Measurements from ENCODE around the gene ENAM. TPM values are rescaled to one million over a fixed set of nuclear protein-coding genes. Genes with fewer than 3 reads are reported as not detected.

The ENAM gene
- total and polyA plus RNA-seq, 4 donors, result 0.19 TPM; not detected in 3

DNA sequence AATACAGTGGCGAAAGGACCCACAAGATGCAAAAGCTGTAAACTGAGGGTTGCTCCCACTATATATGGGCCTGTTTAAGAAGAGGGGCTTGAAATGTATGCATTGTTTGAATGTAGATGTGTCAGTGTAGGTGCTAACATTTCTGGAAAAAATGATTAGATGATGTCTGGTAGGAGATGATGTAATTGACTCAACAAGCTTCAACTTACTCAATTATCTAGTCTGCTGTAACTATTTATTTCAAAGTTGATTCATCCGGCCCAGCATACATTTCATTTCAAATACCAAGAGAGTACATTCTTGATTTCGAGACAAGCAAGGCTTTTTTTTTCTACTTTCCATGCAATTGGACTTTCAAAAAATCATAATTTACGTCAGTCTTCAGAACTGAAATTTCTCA lies 9.3 kb upstream of the ENAM start:
- WGBS, 2 donors, result 87 to 89% methylated on average over 4 of the region's 4 CpGs
- intact Hi-C loops (cut with DNase I), result no loop called here
- ATAC-seq (ENCODE audit: low FRiP score), result no peak

DNA sequence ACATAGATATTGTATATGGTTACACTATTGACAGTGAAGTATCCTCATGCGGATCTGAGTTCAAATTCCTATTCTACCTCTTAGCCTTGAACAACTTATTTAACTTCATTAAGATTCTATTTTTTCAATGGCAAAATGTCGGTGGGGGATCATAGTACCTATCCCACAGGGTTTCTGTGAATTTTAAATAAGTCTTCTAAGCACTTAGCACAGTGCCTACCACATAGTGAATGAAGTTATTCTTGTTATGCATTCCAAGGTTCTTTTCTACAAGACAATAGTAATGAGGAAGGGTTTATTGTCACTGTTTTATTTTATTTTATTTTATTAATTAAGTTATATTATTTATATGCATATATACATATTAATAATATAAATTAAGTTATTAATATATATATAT lies 8.8 kb upstream of the ENAM start:
- Histone ChIP-seq H3K9me3 (ENCODE audit: control insufficient read depth, low read length) (no peaks in the 10 kb centered on the region), H3K27ac (ENCODE audit: low read depth in 1 of 2, low read length in 2 of 2) (no peak overlapping the region), H3K4me3 (ENCODE audit: low read length in 2 of 2) (no peak overlapping the region), H3K27me3 (ENCODE audit: control insufficient read depth in 1 of 2, insufficient read depth in 2 of 2, low read length in 1 of 2) (no peaks in the 10 kb centered on the region), H3K36me3 (ENCODE audit: control insufficient read depth in 1 of 2, insufficient read depth in 2 of 2, low read length in 1 of 2) (no peaks in the 10 kb centered on the region), H3K4me1 (ENCODE audit: control insufficient read depth in 1 of 2, insufficient read depth in 2 of 2, low read length in 2 of 2) (no peaks in the 10 kb centered on the region)
- no peak for DNase-seq
- WGBS, 2 donors, result 93 to 96% methylated on average over 2 of the region's 2 CpGs
- intact Hi-C loops (cut with DNase I), result no loop called here
- no peak for ATAC-seq (ENCODE audit: low FRiP score)

More for the DNA sequence above, 9.3 kb upstream of the ENAM start:
- no peaks in the 10 kb centered on the region for H3K4me1 ChIP-seq (ENCODE audit: control insufficient read depth in 1 of 2, insufficient read depth in 2 of 2, low read length in 2 of 2)
- no peaks in the 10 kb centered on the region for H3K9me3 ChIP-seq (ENCODE audit: control insufficient read depth, low read length)
- H3K4me3 ChIP-seq (ENCODE audit: low read length in 2 of 2), result no peak overlapping the region
- no peak for DNase-seq
- no peak overlapping the region for H3K27ac ChIP-seq (ENCODE audit: low read depth in 1 of 2, low read length in 2 of 2)
- H3K36me3 ChIP-seq (ENCODE audit: control insufficient read depth in 1 of 2, insufficient read depth in 2 of 2, low read length in 1 of 2), result no peaks in the 10 kb centered on the region
- H3K27me3 ChIP-seq (ENCODE audit: control insufficient read depth in 1 of 2, insufficient read depth in 2 of 2, low read length in 1 of 2), result no peaks in the 10 kb centered on the region

- no peak for ATAC-seq (ENCODE audit: low FRiP score)
- Histone ChIP-seq H3K9me3 (ENCODE audit: control insufficient read depth, low read length) (no peaks in the 10 kb centered on the region), H3K4me1 (ENCODE audit: control insufficient read depth in 1 of 2, insufficient read depth in 2 of 2, low read length in 2 of 2) (no peaks in the 10 kb centered on the region), H3K27ac (ENCODE audit: low read depth in 1 of 2, low read length in 2 of 2) (no peak overlapping the region), H3K27me3 (ENCODE audit: control insufficient read depth in 1 of 2, insufficient read depth in 2 of 2, low read length in 1 of 2) (no peaks in the 10 kb centered on the region), H3K4me3 (ENCODE audit: low read length in 2 of 2) (no peak overlapping the region), H3K36me3 (ENCODE audit: control insufficient read depth in 1 of 2, insufficient read depth in 2 of 2, low read length in 1 of 2) (no peaks in the 10 kb centered on the region)
- intact Hi-C loops (cut with DNase I), result no loop called here
- WGBS, 2 donors, result 93 to 98% methylated on average over 3 of the region's 3 CpGs
- DNase-seq, result no peak
Observed at GRCh38 chr4:70623323-70623722, 5.2 kb upstream of the ENAM start.

DNA sequence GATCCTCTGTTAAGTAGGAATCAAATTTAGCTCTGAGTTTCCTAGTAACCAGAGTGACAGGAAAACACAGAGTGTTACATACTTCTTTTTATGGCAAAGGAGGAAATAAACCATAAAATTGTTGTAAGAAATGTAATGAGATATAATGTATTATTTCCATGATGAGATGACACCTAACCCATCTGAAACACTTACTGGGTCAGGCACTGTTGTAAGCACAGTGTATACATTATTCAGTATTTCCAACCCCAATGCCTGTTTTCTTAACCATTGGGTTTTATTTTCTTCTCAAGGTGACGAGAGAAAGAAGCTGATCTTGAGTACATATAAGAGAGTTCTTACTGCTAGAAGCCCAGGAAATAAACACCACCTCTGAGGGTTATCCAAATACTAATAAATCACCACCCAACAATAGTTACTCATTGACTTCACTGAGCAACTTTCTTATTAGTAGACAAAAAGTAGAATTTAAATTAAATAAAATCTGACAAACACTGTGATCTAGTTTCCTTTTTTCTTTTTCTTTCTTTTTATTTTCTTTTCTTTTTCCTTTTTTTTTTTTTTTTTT lies 4.2 kb upstream of the ENAM start:
- Histone ChIP-seq H3K36me3 (ENCODE audit: control insufficient read depth in 1 of 2, insufficient read depth in 2 of 2, low read length in 1 of 2) (no peaks in the 10 kb centered on the region), H3K4me1 (ENCODE audit: control insufficient read depth in 1 of 2, insufficient read depth in 2 of 2, low read length in 2 of 2) (no peaks in the 10 kb centered on the region), H3K27ac (ENCODE audit: low read depth in 1 of 2, low read length in 2 of 2) (no peak overlapping the region), H3K9me3 (ENCODE audit: control insufficient read depth, low read length) (no peaks in the 10 kb centered on the region), H3K27me3 (ENCODE audit: control insufficient read depth in 1 of 2, insufficient read depth in 2 of 2, low read length in 1 of 2) (no peaks in the 10 kb centered on the region), H3K4me3 (ENCODE audit: low read length in 2 of 2) (no peak overlapping the region)
- intact Hi-C loops (cut with DNase I), result no loop called here
- no peak for ATAC-seq (ENCODE audit: low FRiP score)
- WGBS, 2 donors, result 35 to 41% methylated on average over 1 of the region's 1 CpG
- DNase-seq, result no peak

- H3K4me3 ChIP-seq (ENCODE audit: low read length in 2 of 2), result no peak overlapping the region
- WGBS, 2 donors, result 27 to 34% methylated on average over 1 of the region's 1 CpG
- no peaks in the 10 kb centered on the region for H3K4me1 ChIP-seq (ENCODE audit: control insufficient read depth in 1 of 2, insufficient read depth in 2 of 2, low read length in 2 of 2)
- DNase-seq (no peak), ATAC-seq (ENCODE audit: low FRiP score) (no peak)
- H3K9me3 ChIP-seq (ENCODE audit: control insufficient read depth, low read length), result no peaks in the 10 kb centered on the region
- H3K27ac ChIP-seq (ENCODE audit: low read depth in 1 of 2, low read length in 2 of 2), result no peak overlapping the region
- intact Hi-C loops (cut with DNase I), result no loop called here
- H3K27me3 ChIP-seq (ENCODE audit: control insufficient read depth in 1 of 2, insufficient read depth in 2 of 2, low read length in 1 of 2), result no peaks in the 10 kb centered on the region
- no peaks in the 10 kb centered on the region for H3K36me3 ChIP-seq (ENCODE audit: control insufficient read depth in 1 of 2, insufficient read depth in 2 of 2, low read length in 1 of 2)
Observed at GRCh38 chr4:70627620-70628019, 924 bp upstream of the ENAM start.

DNA sequence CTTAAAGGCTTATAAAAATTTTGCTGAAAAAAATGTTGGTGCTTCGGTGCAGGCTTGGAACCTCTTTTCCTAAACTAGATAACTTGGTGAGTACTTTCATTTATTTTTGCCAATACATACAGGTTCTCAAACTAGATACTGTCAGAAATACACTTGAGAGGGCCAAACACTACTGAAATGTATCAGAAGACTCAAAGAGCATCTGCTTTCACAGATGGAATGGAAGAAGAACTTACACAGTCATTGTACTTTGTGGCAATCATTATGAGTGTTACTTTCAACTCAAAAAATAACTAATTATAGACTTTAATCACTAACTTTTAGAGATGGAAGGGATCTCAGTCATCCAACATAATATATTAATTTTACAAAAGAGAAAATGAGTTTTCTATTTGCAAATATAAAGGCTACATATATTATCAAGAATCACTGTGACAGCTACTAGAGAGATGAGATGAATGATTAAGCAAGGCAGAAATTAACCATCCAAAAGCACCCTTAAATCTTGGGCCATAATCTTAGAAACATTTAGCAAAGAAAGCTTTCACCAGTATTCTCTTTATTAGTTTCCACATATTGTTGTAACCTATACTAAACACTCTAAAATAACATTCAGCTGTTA lies 1.0 kb downstream of the ENAM start:
- Histone ChIP-seq H3K27me3 (ENCODE audit: control insufficient read depth in 1 of 2, insufficient read depth in 2 of 2, low read length in 1 of 2) (no peaks in the 10 kb centered on the region), H3K27ac (ENCODE audit: low read depth in 1 of 2, low read length in 2 of 2) (no peak overlapping the region), H3K36me3 (ENCODE audit: control insufficient read depth in 1 of 2, insufficient read depth in 2 of 2, low read length in 1 of 2) (no peaks in the 10 kb centered on the region), H3K4me1 (ENCODE audit: control insufficient read depth in 1 of 2, insufficient read depth in 2 of 2, low read length in 2 of 2) (no peaks in the 10 kb centered on the region), H3K4me3 (ENCODE audit: low read length in 2 of 2) (no peak overlapping the region), H3K9me3 (ENCODE audit: control insufficient read depth, low read length) (no peaks in the 10 kb centered on the region)
- DNase-seq, result no peak
- WGBS, 2 donors, result 59 to 61% methylated on average over 1 of the region's 1 CpG
- intact Hi-C loops (cut with DNase I), result no loop called here
- no peak for ATAC-seq (ENCODE audit: low FRiP score)

- Histone ChIP-seq H3K9me3 (ENCODE audit: control insufficient read depth, low read length) (no peaks in the 10 kb centered on the region), H3K27me3 (ENCODE audit: control insufficient read depth in 1 of 2, insufficient read depth in 2 of 2, low read length in 1 of 2) (no peaks in the 10 kb centered on the region), H3K36me3 (ENCODE audit: control insufficient read depth in 1 of 2, insufficient read depth in 2 of 2, low read length in 1 of 2) (no peaks in the 10 kb centered on the region), H3K4me1 (ENCODE audit: control insufficient read depth in 1 of 2, insufficient read depth in 2 of 2, low read length in 2 of 2) (no peaks in the 10 kb centered on the region), H3K27ac (ENCODE audit: low read depth in 1 of 2, low read length in 2 of 2) (no peak overlapping the region), H3K4me3 (ENCODE audit: low read length in 2 of 2) (no peak overlapping the region)
- intact Hi-C loops (cut with DNase I), result no loop called here
- WGBS, 2 donors, result 71 to 76% methylated on average over 3 of the region's 3 CpGs
- no peak for ATAC-seq (ENCODE audit: low FRiP score)
- DNase-seq, result no peak
Observed at GRCh38 chr4:70630162-70630561, 1.6 kb downstream of the ENAM start.

GRCh38 chr4:70632028-70632427 lies 3.5 kb downstream of the ENAM start:
- 67 to 78% methylated on average over 1 of the region's 1 CpG for WGBS, 2 donors
- DNase-seq (no peak), ATAC-seq (ENCODE audit: low FRiP score) (no peak)
- Histone ChIP-seq H3K36me3 (ENCODE audit: control insufficient read depth in 1 of 2, insufficient read depth in 2 of 2, low read length in 1 of 2) (no peaks in the 10 kb centered on the region), H3K4me1 (ENCODE audit: control insufficient read depth in 1 of 2, insufficient read depth in 2 of 2, low read length in 2 of 2) (no peaks in the 10 kb centered on the region), H3K27me3 (ENCODE audit: control insufficient read depth in 1 of 2, insufficient read depth in 2 of 2, low read length in 1 of 2) (no peaks in the 10 kb centered on the region), H3K27ac (ENCODE audit: low read depth in 1 of 2, low read length in 2 of 2) (no peak overlapping the region), H3K9me3 (ENCODE audit: control insufficient read depth, low read length) (no peaks in the 10 kb centered on the region), H3K4me3 (ENCODE audit: low read length in 2 of 2) (no peak overlapping the region)
- intact Hi-C loops (cut with DNase I), result no loop called here

- Histone ChIP-seq H3K27me3 (ENCODE audit: control insufficient read depth in 1 of 2, insufficient read depth in 2 of 2, low read length in 1 of 2) (no peaks in the 10 kb centered on the region), H3K27ac (ENCODE audit: low read depth in 1 of 2, low read length in 2 of 2) (no peak overlapping the region), H3K36me3 (ENCODE audit: control insufficient read depth in 1 of 2, insufficient read depth in 2 of 2, low read length in 1 of 2) (no peaks in the 10 kb centered on the region), H3K4me1 (ENCODE audit: control insufficient read depth in 1 of 2, insufficient read depth in 2 of 2, low read length in 2 of 2) (peaks cover 0 to 2% of the 10 kb centered on the region in 2 donors), H3K9me3 (ENCODE audit: control insufficient read depth, low read length) (no peaks in the 10 kb centered on the region), H3K4me3 (ENCODE audit: low read length in 2 of 2) (no peak overlapping the region)
- no peak for ATAC-seq (ENCODE audit: low FRiP score)
- 84% methylated on average over 5 of the region's 5 CpGs for WGBS, 2 donors
- intact Hi-C loops (cut with DNase I), result no loop called here
- no peak for DNase-seq
Observed at GRCh38 chr4:70634482-70634881, 5.9 kb downstream of the ENAM start.
